SU-DHL-6 (cell line): Measurements from ENCODE around the gene GSK3A.

ENCODE experiments used
- CTCF ChIP-seq: fragments of 200-600 bp; sonication (generic); IDR thresholded peaks from one replicate; pipeline ENCODE4 v1.5.1; 2017; ENCODE audit warnings: antibody characterized with exemption, mild to moderate bottlenecking, low read length, moderate library complexity; ENCODE audit not compliant: insufficient read depth, poor library complexity, severe bottlenecking
- EZH2phosphoT487 ChIP-seq: fragments of 200-600 bp; sonication (generic), shearing (Covaris generic); conservative IDR thresholded peaks from 2 replicates; pipeline ENCODE4 v1.6.1; 2018; ENCODE audit warnings: mild to moderate bottlenecking, antibody characterized with exemption, low read length, moderate library complexity, mixed read lengths

DNA sequence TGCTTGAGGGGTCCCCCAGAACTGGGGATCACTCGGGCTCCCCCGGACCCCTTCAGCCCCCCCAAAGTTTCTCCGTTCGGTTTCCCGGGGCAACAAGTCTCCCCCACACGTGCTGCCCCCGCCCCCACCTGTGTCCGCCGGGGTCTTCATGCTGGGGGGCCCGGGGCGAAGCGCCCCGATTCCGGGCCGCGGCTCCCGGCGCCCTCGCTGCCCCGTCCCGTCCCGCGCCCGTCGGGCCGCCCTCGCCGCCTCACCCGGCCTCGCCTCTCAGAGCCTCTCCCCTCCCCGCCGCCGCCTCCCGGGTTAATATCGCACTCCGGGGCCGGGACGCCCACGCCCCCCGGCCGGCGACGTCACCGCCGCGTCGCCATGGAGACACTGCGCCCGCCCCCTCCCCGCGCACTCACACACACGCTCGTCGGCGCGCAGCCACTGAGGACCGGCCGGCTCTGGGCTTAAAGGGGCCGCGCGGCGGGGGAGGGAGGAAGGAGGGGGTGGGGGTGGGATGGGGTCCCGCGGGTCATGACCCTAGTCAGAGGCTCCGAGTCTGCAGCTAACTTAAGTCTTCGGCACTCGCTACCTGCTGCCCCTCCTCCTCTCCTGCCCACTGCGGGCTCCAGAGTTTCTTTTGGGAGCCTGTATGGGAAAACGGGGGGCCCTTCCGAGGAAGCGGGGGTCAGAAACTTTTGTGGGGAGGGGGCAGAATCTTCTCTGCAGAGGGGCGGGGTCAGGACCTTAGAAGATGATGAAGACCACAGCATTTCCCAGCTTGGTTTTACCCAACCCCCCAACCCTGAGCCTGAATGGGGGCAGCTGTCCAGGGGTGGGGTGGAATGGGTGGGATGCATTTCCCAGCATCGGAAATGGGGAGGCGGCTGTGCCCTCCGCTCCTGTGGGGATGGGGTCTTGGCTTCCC lies 12.7 kb upstream of the GSK3A start, which contains the start of gene ERF:
- TF ChIP-seq CTCF (no peak), EZH2phosphoT487 (no peak)
